ENCODE measurements around the gene UBA1. TPM values are rescaled to one million over a fixed set of nuclear protein-coding genes. Genes with fewer than 3 reads are reported as not detected.

Gene UBA1
- total and polyA plus RNA-seq, 2 of the 13 experiments (the other 11 are each of a cell fraction or from before 2014, with no cell fraction given), result 93.3 to 129 TPM

DNA sequence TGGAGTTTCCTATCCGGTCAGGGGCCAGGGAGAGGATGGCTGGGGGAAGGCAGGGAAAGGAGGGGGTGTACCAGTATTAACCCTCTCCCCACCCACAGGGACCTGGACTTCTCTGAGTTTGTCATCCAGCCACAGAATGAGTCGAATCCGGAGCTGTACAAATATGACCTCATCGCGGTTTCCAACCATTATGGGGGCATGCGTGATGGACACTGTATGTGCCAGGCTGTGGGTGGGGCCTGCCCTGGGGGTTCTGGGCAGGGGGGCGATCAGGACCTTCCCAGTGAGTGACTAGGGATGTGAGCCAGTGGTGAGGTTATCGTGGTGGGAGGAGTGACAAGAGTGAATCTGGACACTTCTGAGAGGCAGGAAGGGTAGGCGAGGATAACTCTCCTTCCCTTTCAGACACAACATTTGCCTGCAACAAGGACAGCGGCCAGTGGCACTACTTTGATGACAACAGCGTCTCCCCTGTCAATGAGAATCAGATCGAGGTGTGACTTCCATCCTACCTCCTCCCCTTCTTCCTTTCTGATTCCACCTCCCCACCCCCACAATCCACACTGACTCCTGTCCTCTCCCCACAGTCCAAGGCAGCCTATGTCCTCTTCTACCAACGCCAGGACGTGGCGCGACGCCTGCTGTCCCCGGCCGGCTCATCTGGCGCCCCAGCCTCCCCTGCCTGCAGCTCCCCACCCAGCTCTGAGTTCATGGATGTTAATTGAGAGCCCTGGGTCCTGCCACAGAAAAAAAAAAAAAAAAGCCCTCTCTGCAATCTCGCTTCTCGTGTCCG, 53.8 kb downstream of the UBA1 start (continued):
- TF ChIP-seq, protein P1, sequence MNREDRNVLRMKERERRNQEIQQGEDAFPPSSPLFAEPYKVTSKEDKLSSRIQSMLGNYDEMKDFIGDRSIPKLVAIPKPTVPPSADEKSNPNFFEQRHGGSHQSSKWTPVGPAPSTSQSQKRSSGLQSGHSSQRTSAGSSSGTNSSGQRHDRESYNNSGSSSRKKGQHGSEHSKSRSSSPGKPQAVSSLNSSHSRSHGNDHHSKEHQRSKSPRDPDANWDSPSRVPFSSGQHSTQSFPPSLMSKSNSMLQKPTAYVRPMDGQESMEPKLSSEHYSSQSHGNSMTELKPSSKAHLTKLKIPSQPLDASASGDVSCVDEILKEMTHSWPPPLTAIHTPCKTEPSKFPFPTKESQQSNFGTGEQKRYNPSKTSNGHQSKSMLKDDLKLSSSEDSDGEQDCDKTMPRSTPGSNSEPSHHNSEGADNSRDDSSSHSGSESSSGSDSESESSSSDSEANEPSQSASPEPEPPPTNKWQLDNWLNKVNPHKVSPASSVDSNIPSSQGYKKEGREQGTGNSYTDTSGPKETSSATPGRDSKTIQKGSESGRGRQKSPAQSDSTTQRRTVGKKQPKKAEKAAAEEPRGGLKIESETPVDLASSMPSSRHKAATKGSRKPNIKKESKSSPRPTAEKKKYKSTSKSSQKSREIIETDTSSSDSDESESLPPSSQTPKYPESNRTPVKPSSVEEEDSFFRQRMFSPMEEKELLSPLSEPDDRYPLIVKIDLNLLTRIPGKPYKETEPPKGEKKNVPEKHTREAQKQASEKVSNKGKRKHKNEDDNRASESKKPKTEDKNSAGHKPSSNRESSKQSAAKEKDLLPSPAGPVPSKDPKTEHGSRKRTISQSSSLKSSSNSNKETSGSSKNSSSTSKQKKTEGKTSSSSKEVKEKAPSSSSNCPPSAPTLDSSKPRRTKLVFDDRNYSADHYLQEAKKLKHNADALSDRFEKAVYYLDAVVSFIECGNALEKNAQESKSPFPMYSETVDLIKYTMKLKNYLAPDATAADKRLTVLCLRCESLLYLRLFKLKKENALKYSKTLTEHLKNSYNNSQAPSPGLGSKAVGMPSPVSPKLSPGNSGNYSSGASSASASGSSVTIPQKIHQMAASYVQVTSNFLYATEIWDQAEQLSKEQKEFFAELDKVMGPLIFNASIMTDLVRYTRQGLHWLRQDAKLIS (CRISPR knock-in tag; IDR thresholded peaks at IDR 0.05), result no peak
- no peak for TF ChIP-seq ZBTB3 (CRISPR knock-in tag; IDR thresholded peaks at IDR 0.05; ENCODE audit: borderline replicate concordance, low read depth)

DNA sequence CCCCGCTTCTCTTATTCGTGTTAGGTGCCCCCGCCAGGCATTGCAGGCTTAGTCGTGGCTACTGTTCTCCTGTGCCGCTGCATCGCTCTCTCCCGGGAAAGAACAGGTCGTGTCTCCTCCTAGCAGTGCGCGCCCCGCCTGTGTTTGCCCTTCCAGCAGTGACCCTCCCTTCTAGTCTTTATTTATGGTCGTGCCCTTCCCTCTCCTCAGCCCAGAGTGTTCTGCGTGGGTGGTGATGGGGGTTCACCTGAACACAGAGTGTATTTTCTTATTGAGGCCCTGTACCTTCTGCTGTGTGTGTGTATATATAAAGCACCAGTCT, 54.3 kb downstream of the UBA1 start:
- no TSS peak for BruUV-seq (replicated peaks)
- Histone ChIP-seq H3K9me3 (ENCODE audit: low read length) (no peaks in the 10 kb centered on the region), H3K27ac (ENCODE audit: extremely low read length, insufficient read depth, low read length) (no peak overlapping the region), H4K20me1 (ENCODE audit: insufficient read depth, low read length) (no peaks in the 10 kb centered on the region), H3K9ac (ENCODE audit: insufficient read depth, low read depth, low read length) (no peak overlapping the region), H3K4me3 (replicated peaks in 1 of 3; ENCODE audit: insufficient read depth in 1 of 3, low read depth in 2 of 3, low read length in 3 of 3) (no peak overlapping the region), H3K79me2 (ENCODE audit: insufficient read depth, low read length) (no peaks in the 10 kb centered on the region), H3K36me3 (replicated peaks in 1 of 2; ENCODE audit: control insufficient read depth in 1 of 2, insufficient read depth in 2 of 2, low read length in 2 of 2) (peaks cover 0 to 11% of the 10 kb centered on the region in 2 experiments; a peak in 1 of 5 replicates), H3K4me1 (ENCODE audit: insufficient read depth, low read length) (no peaks in the 10 kb centered on the region), H3K4me2 (ENCODE audit: low read depth, low read length) (no peak overlapping the region), H2AFZ (ENCODE audit: low read length) (no peak overlapping the region), H3K27me3 (ENCODE audit: control insufficient read depth in 1 of 2, insufficient read depth in 2 of 2, low read length in 2 of 2) (no peaks in the 10 kb centered on the region)
- in situ Hi-C loops (cut with HindIII; ENCODE audit: extremely low pct_ligation_motif_present, low pct_unique_long_range_greater_than_20kb) (no loop called here), intact Hi-C loops (cut with micrococcal nuclease; ENCODE audit: unreplicated experiment) (no loop called here)
- no peak for DNase-seq (ENCODE audit: low spot score)
- ATAC-seq, result no peak
- CTCF ChIA-PET (ENCODE audit: low intra/inter-chr PET ratio, low total read pairs), result no interaction called here
- POLR2A ChIA-PET, result no interaction called here
- WGBS (ENCODE audit: low lambda C conversion rate), result 94% methylated on average over 13 of the region's 13 CpGs
- FAIRE-seq, result no peak
- TF ChIP-seq SMC3 (IDR thresholded peaks at IDR 0.05; ENCODE audit: low read length), result no peak
- TF ChIP-seq, protein P2, sequence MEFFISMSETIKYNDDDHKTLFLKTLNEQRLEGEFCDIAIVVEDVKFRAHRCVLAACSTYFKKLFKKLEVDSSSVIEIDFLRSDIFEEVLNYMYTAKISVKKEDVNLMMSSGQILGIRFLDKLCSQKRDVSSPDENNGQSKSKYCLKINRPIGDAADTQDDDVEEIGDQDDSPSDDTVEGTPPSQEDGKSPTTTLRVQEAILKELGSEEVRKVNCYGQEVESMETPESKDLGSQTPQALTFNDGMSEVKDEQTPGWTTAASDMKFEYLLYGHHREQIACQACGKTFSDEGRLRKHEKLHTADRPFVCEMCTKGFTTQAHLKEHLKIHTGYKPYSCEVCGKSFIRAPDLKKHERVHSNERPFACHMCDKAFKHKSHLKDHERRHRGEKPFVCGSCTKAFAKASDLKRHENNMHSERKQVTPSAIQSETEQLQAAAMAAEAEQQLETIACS (CRISPR knock-in tag; IDR thresholded peaks at IDR 0.05), result no peak
- no peak for TF ChIP-seq BHLHE40 (IDR thresholded peaks at IDR 0.05; ENCODE audit: low read length)
- no peak for TF ChIP-seq GATAD1 (CRISPR knock-in tag; IDR thresholded peaks at IDR 0.05)
- no peak for TF ChIP-seq IRX3 (CRISPR knock-in tag; IDR thresholded peaks at IDR 0.05; ENCODE audit: borderline replicate concordance, low read depth)
- TF ChIP-seq, protein P3, sequence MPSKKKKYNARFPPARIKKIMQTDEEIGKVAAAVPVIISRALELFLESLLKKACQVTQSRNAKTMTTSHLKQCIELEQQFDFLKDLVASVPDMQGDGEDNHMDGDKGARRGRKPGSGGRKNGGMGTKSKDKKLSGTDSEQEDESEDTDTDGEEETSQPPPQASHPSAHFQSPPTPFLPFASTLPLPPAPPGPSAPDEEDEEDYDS (CRISPR knock-in tag; IDR thresholded peaks at IDR 0.05), result no peak
- no peak for TF ChIP-seq ZBTB20 (CRISPR knock-in tag; IDR thresholded peaks at IDR 0.05; ENCODE audit: borderline replicate concordance, low read depth)
- TF ChIP-seq, protein P4, sequence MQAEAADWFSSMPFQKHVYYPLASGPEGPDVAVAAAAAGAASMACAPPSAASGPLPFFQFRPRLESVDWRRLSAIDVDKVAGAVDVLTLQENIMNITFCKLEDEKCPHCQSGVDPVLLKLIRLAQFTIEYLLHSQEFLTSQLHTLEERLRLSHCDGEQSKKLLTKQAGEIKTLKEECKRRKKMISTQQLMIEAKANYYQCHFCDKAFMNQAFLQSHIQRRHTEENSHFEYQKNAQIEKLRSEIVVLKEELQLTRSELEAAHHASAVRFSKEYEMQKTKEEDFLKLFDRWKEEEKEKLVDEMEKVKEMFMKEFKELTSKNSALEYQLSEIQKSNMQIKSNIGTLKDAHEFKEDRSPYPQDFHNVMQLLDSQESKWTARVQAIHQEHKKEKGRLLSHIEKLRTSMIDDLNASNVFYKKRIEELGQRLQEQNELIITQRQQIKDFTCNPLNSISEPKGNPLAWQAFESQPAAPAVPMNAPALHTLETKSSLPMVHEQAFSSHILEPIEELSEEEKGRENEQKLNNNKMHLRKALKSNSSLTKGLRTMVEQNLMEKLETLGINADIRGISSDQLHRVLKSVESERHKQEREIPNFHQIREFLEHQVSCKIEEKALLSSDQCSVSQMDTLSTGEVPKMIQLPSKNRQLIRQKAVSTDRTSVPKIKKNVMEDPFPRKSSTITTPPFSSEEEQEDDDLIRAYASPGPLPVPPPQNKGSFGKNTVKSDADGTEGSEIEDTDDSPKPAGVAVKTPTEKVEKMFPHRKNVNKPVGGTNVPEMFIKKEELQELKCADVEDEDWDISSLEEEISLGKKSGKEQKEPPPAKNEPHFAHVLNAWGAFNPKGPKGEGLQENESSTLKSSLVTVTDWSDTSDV (CRISPR knock-in tag; IDR thresholded peaks at IDR 0.05), result no peak
- no peak for TF ChIP-seq ADNP (CRISPR knock-in tag; IDR thresholded peaks at IDR 0.05)
- TF ChIP-seq SALL1 (CRISPR knock-in tag; IDR thresholded peaks at IDR 0.05), result no peak
- TF ChIP-seq KDM2A (CRISPR knock-in tag; IDR thresholded peaks at IDR 0.05; ENCODE audit: borderline replicate concordance, low read depth), result no peak
- no peak for TF ChIP-seq ZNF777 (CRISPR knock-in tag; IDR thresholded peaks at IDR 0.05)
- no peak for TF ChIP-seq RFX3 (CRISPR knock-in tag; IDR thresholded peaks at IDR 0.05)
